Measurements from ENCODE around the gene MN1.

Gene MN1

GRCh38 chr22:27794226-27794625 is 7.3 kb downstream of the MN1 start:
- no peak for TF ChIP-seq CTCF (IDR thresholded peaks at IDR 0.05; ENCODE audit: low read depth, low read length)
- DNase-seq (ENCODE audit: extremely low read depth, low read depth): no peak

- no peak for DNase-seq (ENCODE audit: extremely low read depth, low read depth)
- TF ChIP-seq CTCF (IDR thresholded peaks at IDR 0.05; ENCODE audit: low read depth, low read length): no peak
Observed at GRCh38 chr22:27793576-27793975, 8.0 kb downstream of the MN1 start.

- DNase-seq (ENCODE audit: extremely low read depth, low read depth): no peak
Observed at GRCh38 chr22:27792452-27793161, 8.9 kb downstream of the MN1 start.

GRCh38 chr22:27791859-27792241 is 9.7 kb downstream of the MN1 start:
- no peak for DNase-seq (ENCODE audit: extremely low read depth, low read depth)
- no peak for TF ChIP-seq CTCF (IDR thresholded peaks at IDR 0.05; ENCODE audit: low read depth, low read length)

More at GRCh38 chr22:27792452-27793161, 8.9 kb downstream of the MN1 start:
- TF ChIP-seq CTCF (IDR thresholded peaks at IDR 0.05; ENCODE audit: low read depth, low read length): no peak

- DNase-seq (ENCODE audit: extremely low read depth, low read depth): no peak
Observed at GRCh38 chr22:27791159-27791858, 10.2 kb downstream of the MN1 start.

GRCh38 chr22:27790376-27791158 is 11.0 kb downstream of the MN1 start:
- TF ChIP-seq CTCF (IDR thresholded peaks at IDR 0.05; ENCODE audit: low read depth, low read length): no peak
- DNase-seq (ENCODE audit: extremely low read depth, low read depth): no peak

More at GRCh38 chr22:27791159-27791858, 10.2 kb downstream of the MN1 start:
- TF ChIP-seq CTCF (IDR thresholded peaks at IDR 0.05; ENCODE audit: low read depth, low read length): no peak
